RWPE1 (cell line): Measurements from ENCODE around the gene CXCL13.

ENCODE experiments used
- CTCF ChIA-PET: fragments of 350-600 bp; sonication (Branson Sonifier 250); formaldehyde crosslinking; extraction: SDS; loops from one replicate; lab custom pipeline; 2021; lab: Yijun Ruan, JAX
- POLR2A ChIA-PET: fragments of 400-600 bp; formaldehyde crosslinking; extraction: SDS; loops from one replicate; lab custom pipeline; 2020; ENCODE audit warnings: antibody characterized with exemption; ENCODE audit not compliant: low non-redundant PET; lab: Yijun Ruan, JAX
- DNase-seq: peaks from one replicate; pipeline ENCODE4 v3.0.0; 2012; ENCODE audit warnings: low spot score
- H3K27ac ChIP-seq: fragments of 450-650 bp; 2 replicates; pipeline ENCODE4 v1.5.1; 2017
- CTCF ChIP-seq: fragments of 450-650 bp; conservative IDR thresholded peaks from 2 replicates; pipeline ENCODE4 v1.5.1; 2017; ENCODE audit warnings: low read depth, mild to moderate bottlenecking

The CXCL13 gene

GRCh38 chr4:77618383-77619241 is 13.0 kb downstream of the CXCL13 start:
- TF ChIP-seq CTCF: peak; percentile 84
- peak; percentile 78 for DNase-seq
- POLR2A ChIA-PET: no interaction called here
- CTCF ChIA-PET: interaction anchor here (0.6 to 2.0 kb wide), 7 partner anchors 17 to 903 kb away, joined by 3 to 6 read pairs (median 4); no protein-coding TSS in a partner anchor
- no peak overlapping the region for H3K27ac ChIP-seq

DNA sequence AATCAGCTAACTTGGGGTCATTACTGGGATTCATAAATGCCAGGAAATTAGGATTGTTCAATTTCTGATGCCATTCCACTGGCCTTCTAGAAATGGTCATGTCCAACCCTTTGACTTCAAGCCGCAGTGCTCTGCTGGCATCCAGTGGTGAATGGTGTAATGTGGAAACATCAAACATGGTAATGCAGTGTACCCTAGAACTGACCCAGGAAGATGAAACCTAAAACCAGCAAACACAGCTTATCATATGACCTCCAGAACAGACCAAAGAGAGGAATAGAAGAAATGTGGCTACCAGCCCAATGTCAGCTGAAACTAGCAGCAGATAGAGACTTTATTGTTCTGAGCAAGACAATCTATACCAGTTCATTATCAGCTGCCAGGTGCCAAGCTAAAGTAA is 13.8 kb downstream of the CXCL13 start:
- H3K27ac ChIP-seq: no peak overlapping the region
- TF ChIP-seq CTCF: no peak
- ChIA-PET POLR2A (no interaction called here), CTCF (interaction anchor here (0.5 to 2.0 kb wide), 11 partner anchors 18 to 903 kb away, joined by 3 to 6 read pairs (median 3); no protein-coding TSS in a partner anchor)
- DNase-seq: no peak

DNA sequence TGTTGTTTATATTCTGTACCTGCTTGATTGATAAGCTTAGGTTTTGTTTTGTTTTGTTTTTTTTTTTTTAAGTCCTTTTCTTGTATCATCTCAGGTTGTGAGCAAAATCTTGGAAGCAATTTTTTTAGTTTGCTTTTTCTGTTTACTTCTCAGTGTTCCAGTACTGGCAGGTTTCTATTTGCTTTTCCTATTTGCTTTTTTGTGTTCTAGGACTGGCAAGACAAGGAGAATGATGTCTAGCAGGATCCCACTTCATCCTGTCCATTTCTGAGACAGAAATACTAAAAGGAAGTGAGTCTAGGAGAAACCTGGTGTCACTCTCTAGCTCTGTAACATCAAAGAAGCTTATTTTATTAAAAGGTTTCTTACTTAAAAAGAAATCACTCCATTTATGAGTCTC is 15.6 kb downstream of the CXCL13 start:
- CTCF ChIA-PET: interaction anchor here (0.6 to 0.7 kb wide), 3 partner anchors 8 to 237 kb away, joined by 3 read pairs; no protein-coding TSS in a partner anchor
- no peak overlapping the region for H3K27ac ChIP-seq
- TF ChIP-seq CTCF: no peak
- DNase-seq: no peak
- POLR2A ChIA-PET: no interaction called here

DNA sequence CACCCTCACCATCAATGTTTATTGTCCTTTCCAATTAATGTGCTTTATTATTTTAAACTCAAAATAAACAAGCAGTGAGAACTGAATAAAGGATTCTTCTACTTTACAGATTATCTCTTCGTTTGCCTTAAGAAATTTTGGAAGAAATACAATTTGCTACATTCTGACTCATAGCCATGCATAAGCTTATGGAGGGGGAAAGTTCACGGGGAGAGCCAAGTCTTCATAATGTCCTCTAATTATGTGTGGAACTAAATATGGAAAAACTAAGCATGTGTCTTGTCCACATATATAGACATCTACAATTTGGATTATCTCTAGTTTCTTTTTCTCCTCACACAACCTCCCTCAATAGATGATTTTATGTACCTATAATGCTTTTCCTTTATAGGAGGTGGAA is 17.5 kb downstream of the CXCL13 start:
- ChIA-PET POLR2A (no interaction called here), CTCF (interaction anchor here (0.6 kb wide), 1 partner anchor 24 kb away, joined by 4 read pairs; no protein-coding TSS in a partner anchor)
- DNase-seq: no peak
- TF ChIP-seq CTCF: no peak
- no peak overlapping the region for H3K27ac ChIP-seq

DNA sequence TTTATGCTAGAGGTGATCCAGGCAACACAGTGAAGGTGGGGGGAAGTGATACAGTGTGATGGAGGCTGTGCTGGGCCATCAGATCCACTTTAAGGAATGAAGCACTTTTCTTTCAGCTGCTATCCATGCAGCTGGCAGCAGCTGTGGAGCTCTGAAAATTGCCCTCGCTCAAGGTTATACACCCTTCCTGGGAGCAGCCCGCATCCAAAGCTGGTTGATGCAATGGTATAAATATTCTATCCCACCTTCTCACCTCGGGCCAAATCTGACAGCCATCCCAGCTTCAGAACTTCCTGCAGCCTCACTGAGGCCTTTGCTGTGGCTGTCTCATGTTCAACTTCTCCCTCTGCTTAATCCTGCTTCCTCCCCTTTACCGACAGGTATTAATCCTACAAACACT is 18.6 kb downstream of the CXCL13 start:
- ChIA-PET POLR2A (no interaction called here), CTCF (interaction anchor here (0.7 kb wide), 1 partner anchor 127 kb away, joined by 3 read pairs; no protein-coding TSS in a partner anchor)
- H3K27ac ChIP-seq: no peak overlapping the region
- TF ChIP-seq CTCF: no peak
- no peak for DNase-seq

GRCh38 chr4:77625485-77625884 is 19.9 kb downstream of the CXCL13 start:
- no peak overlapping the region for H3K27ac ChIP-seq
- ChIA-PET POLR2A (no interaction called here), CTCF (no interaction called here)
- TF ChIP-seq CTCF: no peak
- no peak for DNase-seq
